H1 (cell line): ENCODE results near the gene OCSTAMP. TPM values are rescaled to one million over a fixed set of nuclear protein-coding genes. Genes with fewer than 3 reads are reported as not detected.

Experiments
- CTCF ChIA-PET: fragments of 300-600 bp; sonication (Branson Sonifier 250); formaldehyde crosslinking; loops from one replicate; lab custom pipeline; 2021; ENCODE audit not compliant: partially characterized antibody; lab: Charles Lee
- POLR2A ChIA-PET: fragments of 300-600 bp; sonication (Branson Sonifier 250); formaldehyde crosslinking; loops from one replicate; lab custom pipeline; 2021; ENCODE audit warnings: inconsistent platforms; ENCODE audit not compliant: partially characterized antibody; lab: Charles Lee
- DNase-seq, 2 experiments: peaks; one replicate each; pipeline versions ENCODE4 v3.0.0 to v3.0.0-alpha.2; 2010 to 2022; ENCODE audit warnings: low spot score in 2 of 2, low read depth in 1 of 2, mixed read lengths in 1 of 2
- FAIRE-seq: peaks from 2 replicates; lab custom pipeline; 2011; peaks lifted over from hg19 to GRCh38; lab: Jason Lieb, UNC
- H2AFZ ChIP-seq: 2 replicates; pipeline ENCODE4 v1.8.1; 2012; ENCODE audit warnings: low read length, inconsistent platforms
- H2AK5ac ChIP-seq: 2 replicates; pipeline ENCODE4 v1.6.1; 2013; ENCODE audit warnings: low read depth, low read length
- H2BK120ac ChIP-seq: replicated peaks from 2 replicates; pipeline ENCODE3; 2013; ENCODE audit warnings: low read depth, low read length, inconsistent platforms
- H2BK12ac ChIP-seq: 2 replicates; pipeline ENCODE4 v1.6.1; 2013; ENCODE audit warnings: low read depth, low read length
- H2BK15ac ChIP-seq: 2 replicates; pipeline ENCODE4 v1.6.1; 2013; ENCODE audit warnings: low read length
- H2BK20ac ChIP-seq: 2 replicates; pipeline ENCODE4 v1.6.1; 2013; ENCODE audit warnings: low read length
- H2BK5ac ChIP-seq: 2 replicates; pipeline ENCODE4 v1.6.1; 2013; ENCODE audit warnings: low read depth, low read length
- H3K14ac ChIP-seq: 2 replicates; pipeline ENCODE4 v1.6.1; 2013; ENCODE audit warnings: inconsistent platforms; ENCODE audit not compliant: insufficient read length
- H3K18ac ChIP-seq: 2 replicates; pipeline ENCODE4 v1.6.1; 2013; ENCODE audit warnings: low read length; ENCODE audit errors: extremely low read depth
- H3K23ac ChIP-seq: 2 replicates; pipeline ENCODE4 v1.6.1; 2013; ENCODE audit warnings: inconsistent platforms; ENCODE audit not compliant: insufficient read length
- H3K23me2 ChIP-seq: 2 replicates; pipeline ENCODE4 v1.6.1; 2013; ENCODE audit warnings: low read depth, low read length
- H3K27ac ChIP-seq: 2 replicates; pipeline ENCODE4 v1.6.1; 2011; ENCODE audit warnings: low read depth, low read length, inconsistent platforms
- H3K27me3 ChIP-seq, 4 experiments: replicated peaks in 1 of 4; 1 replicate in 1 of 4; 2 replicates in 3 of 4; pipeline versions ENCODE4 v1.6.1 to v1.8.1; 2011 to 2013; ENCODE audit warnings: low read length in 3 of 4, mild to moderate bottlenecking in 3 of 4, inconsistent platforms in 2 of 4, mixed read lengths in 2 of 4, moderate library complexity in 1 of 4; ENCODE audit not compliant: control insufficient read depth in 3 of 4, insufficient read depth in 3 of 4; ENCODE audit errors: extremely low read depth in 1 of 4
- H3K36me3 ChIP-seq, 4 experiments: 2 replicates each; pipeline versions ENCODE4 v1.6.1 to v1.8.1; 2011 to 2013; ENCODE audit warnings: mild to moderate bottlenecking in 4 of 4, low read length in 3 of 4, moderate library complexity in 2 of 4, control low read depth in 1 of 4, inconsistent platforms in 1 of 4; ENCODE audit not compliant: insufficient read depth in 4 of 4, control insufficient read depth in 2 of 4
- H3K4ac ChIP-seq: replicated peaks from 2 replicates; pipeline ENCODE3; 2013; ENCODE audit warnings: low read length, low read depth, mixed read lengths, inconsistent platforms; ENCODE audit not compliant: insufficient read length
- H3K4me1 ChIP-seq, 4 experiments: replicated peaks in 1 of 4; 1 replicate in 1 of 4; 2 replicates in 3 of 4; pipeline versions ENCODE4 v1.6.1 to v1.8.1; 2011 to 2013; ENCODE audit warnings: low read length in 3 of 4, inconsistent platforms in 2 of 4, mixed read lengths in 1 of 4; ENCODE audit not compliant: insufficient read depth in 4 of 4, control insufficient read depth in 3 of 4
- H3K4me2 ChIP-seq, 2 experiments: 2 replicates each; pipeline versions ENCODE4 v1.6.1 to v1.8.1; 2011 to 2013; ENCODE audit warnings: low read depth in 2 of 2, low read length in 2 of 2, control low read depth in 1 of 2, inconsistent platforms in 1 of 2, mild to moderate bottlenecking in 1 of 2; ENCODE audit not compliant: insufficient read depth in 1 of 2
- H3K4me3 ChIP-seq, 4 experiments: fragments of 200-600, 300-600 bp in 1 of 4; sonication (generic), shearing (Covaris generic), sonication (Bioruptor Twin) in 1 of 4; 2 replicates each; pipeline versions ENCODE4 v1.5.1 to v1.8.1; 2011 to 2016; ENCODE audit warnings: low read length in 4 of 4, low read depth in 3 of 4, control low read depth in 2 of 4, inconsistent platforms in 2 of 4, mild to moderate bottlenecking in 2 of 4, mixed read lengths in 1 of 4, moderate library complexity in 1 of 4; ENCODE audit not compliant: insufficient read depth in 2 of 4; ENCODE audit errors: extremely low read depth in 1 of 4
- H3K56ac ChIP-seq: replicated peaks from 2 replicates; pipeline ENCODE3; 2013; ENCODE audit warnings: low read depth, mild to moderate bottlenecking, mixed read lengths, low read length, inconsistent platforms; ENCODE audit not compliant: insufficient read length
- H3K79me1 ChIP-seq: 2 replicates; pipeline ENCODE4 v1.6.1; 2013; ENCODE audit warnings: low read depth, low read length, control low read depth
- H3K79me2 ChIP-seq, 2 experiments: 2 replicates each; pipeline versions ENCODE4 v1.6.1 to v1.8.1; 2012 to 2013; ENCODE audit warnings: low read length in 2 of 2, mild to moderate bottlenecking in 2 of 2, inconsistent platforms in 1 of 2; ENCODE audit not compliant: insufficient read depth in 2 of 2, control insufficient read depth in 1 of 2
- H3K9ac ChIP-seq, 4 experiments: replicated peaks in 1 of 4; 1 replicate in 1 of 4; 2 replicates in 3 of 4; pipeline versions ENCODE4 v1.6.1 to v1.8.1; 2011 to 2013; ENCODE audit warnings: low read depth in 3 of 4, low read length in 3 of 4, control low read depth in 2 of 4, mild to moderate bottlenecking in 2 of 4, moderate library complexity in 2 of 4, inconsistent platforms in 1 of 4; ENCODE audit errors: extremely low read depth in 1 of 4
- H3K9me3 ChIP-seq, 2 experiments: 2 replicates each; pipeline versions ENCODE4 v1.6.1 to v1.8.1; 2012 to 2013; ENCODE audit warnings: mild to moderate bottlenecking in 2 of 2, moderate library complexity in 2 of 2, control low read depth in 1 of 2, inconsistent platforms in 1 of 2, low read depth in 1 of 2, low read length in 1 of 2, mixed read lengths in 1 of 2; ENCODE audit not compliant: insufficient read depth in 2 of 2
- H4K20me1 ChIP-seq, 2 experiments: replicated peaks in 1 of 2; 2 replicates each; pipeline versions ENCODE3 to v1.8.1; 2011 to 2013; ENCODE audit warnings: inconsistent platforms in 2 of 2, low read length in 2 of 2, mild to moderate bottlenecking in 1 of 2; ENCODE audit not compliant: insufficient read depth in 2 of 2, control insufficient read depth in 1 of 2
- H4K5ac ChIP-seq: 2 replicates; pipeline ENCODE4 v1.6.1; 2013; ENCODE audit warnings: low read length, low read depth, mixed read lengths, inconsistent platforms; ENCODE audit not compliant: insufficient read length
- H4K8ac ChIP-seq: 2 replicates; pipeline ENCODE4 v1.8.0; 2013; ENCODE audit warnings: mild to moderate bottlenecking, moderate library complexity, low read length, inconsistent platforms; ENCODE audit not compliant: insufficient read depth; ENCODE audit errors: extremely low read depth
- H4K91ac ChIP-seq: replicated peaks from 2 replicates; pipeline ENCODE3; 2013; ENCODE audit warnings: low read length, mixed read lengths, inconsistent platforms; ENCODE audit not compliant: insufficient read length
- CHD1 ChIP-seq: IDR thresholded peaks from 2 replicates; pipeline ENCODE4 v1.6.1; 2012; ENCODE audit warnings: low read depth, low read length, improper control_type of control experiment
- POLR2AphosphoS5 ChIP-seq: IDR thresholded peaks from 2 replicates; pipeline ENCODE4 v1.6.1; 2011; ENCODE audit warnings: low read depth, low read length
- RBBP5 ChIP-seq: IDR thresholded peaks from 2 replicates; pipeline ENCODE4 v1.7.1; 2012; ENCODE audit warnings: low read depth, mild to moderate bottlenecking, inconsistent platforms, low read length, moderate library complexity, borderline replicate concordance
- WGBS, 2 experiments: shearing (Covaris generic) in 1 of 2; methylation state at CpG; one replicate each; pipeline versions ENCODE4 v1.1.6 to v1.1.7; 2013 to 2015; ENCODE audit warnings: low lambda C conversion rate in 2 of 2, mixed read lengths in 2 of 2, inconsistent platforms in 1 of 2, low coverage in 1 of 2, missing lambda C conversion rate in 1 of 2; ENCODE audit not compliant: insufficient replicate concordance in 2 of 2, insufficient coverage in 1 of 2, insufficient read length in 1 of 2; ENCODE audit errors: extremely low coverage in 1 of 2, missing lambda C conversion rate in 1 of 2; 5-methylcytosine and 5-hydroxymethylcytosine counted together
- polyA plus RNA-seq, 7 experiments: library from polyadenylated mRNA; depleted of rRNA in 3 of 7; stranded (reverse) in 5 of 7; unstranded in 2 of 7; fragments of >200 nt in 5 of 7; fragments of 200-250 nt in 2 of 7; gene quantifications; 1 replicate in 5 of 7; 2 replicates in 1 of 7; 4 replicates in 1 of 7; pipeline versions ENCODE4 v1.2.1 to v1.2.3, GENCODE V29; 2011 to 2013; ENCODE audit warnings: missing spikeins in 2 of 7, mixed read lengths in 2 of 7
- total RNA-seq: library from RNA; stranded (reverse); fragmentation: NEBNext Ultra II Directional; extraction: Animal tissue kit (Norgen Biotek cat#: 25700); gene quantifications from 2 replicates; pipeline ENCODE4 v1.2.1, GENCODE V29; 2021

Gene OCSTAMP
- total and polyA plus RNA-seq, 2 of the 8 experiments (the other 6 are each of a cell fraction or from before 2014, with no cell fraction given): 0.09 to 0.13 TPM

GRCh38 chr20:46546936-46547335 is 3.5 kb downstream of the OCSTAMP start:
- H3K23me2 ChIP-seq: no peaks in the 10 kb centered on the region
- no peak overlapping the region for H4K91ac ChIP-seq
- H4K8ac ChIP-seq: no peak overlapping the region
- H2BK12ac ChIP-seq: no peak overlapping the region
- WGBS, 2 experiments: 90% methylated on average over 6 of the region's 6 CpGs; no CpG with 5 or more reads in 1 of the 2 experiments
- POLR2A ChIA-PET: no interaction called here
- no peaks in the 10 kb centered on the region for H3K79me2 ChIP-seq
- no peak overlapping the region for H3K27ac ChIP-seq
- DNase-seq: no peak
- H3K9ac ChIP-seq: no peak overlapping the region
- H2AK5ac ChIP-seq: no peak overlapping the region
- H3K36me3 ChIP-seq: no peaks in the 10 kb centered on the region
- H2AFZ ChIP-seq: no peak overlapping the region
- H3K23ac ChIP-seq: no peak overlapping the region
- H2BK15ac ChIP-seq: no peak overlapping the region
- H4K20me1 ChIP-seq: no peaks in the 10 kb centered on the region
- H3K4ac ChIP-seq: no peak overlapping the region
- no peak overlapping the region for H3K18ac ChIP-seq
- no peak overlapping the region for H2BK120ac ChIP-seq
- H2BK20ac ChIP-seq: no peak overlapping the region
- no peak overlapping the region for H3K4me2 ChIP-seq
- FAIRE-seq: no peak
- H2BK5ac ChIP-seq: no peak overlapping the region
- peaks cover 4 to 12% (median 8%) of the 10 kb centered on the region in 4 experiments for H3K4me1 ChIP-seq
- no peaks in the 10 kb centered on the region; a peak in 2 of 7 replicates for H3K27me3 ChIP-seq
- H3K79me1 ChIP-seq: no peaks in the 10 kb centered on the region
- no peak overlapping the region for H4K5ac ChIP-seq
- no peak overlapping the region for H3K4me3 ChIP-seq
- H3K9me3 ChIP-seq: no peaks in the 10 kb centered on the region
- CTCF ChIA-PET: interaction anchor here (0.6 to 7.7 kb wide), 4 partner anchors 9 to 27 kb away, joined by 3 to 64 read pairs (median 4); no protein-coding TSS in a partner anchor
- H3K56ac ChIP-seq: no peak overlapping the region
- no peak overlapping the region for H3K14ac ChIP-seq
- no peak for TF ChIP-seq RBBP5
- no peak for TF ChIP-seq CHD1
- no peak for TF ChIP-seq POLR2AphosphoS5
